Pancreas (tissue), 10 donors: ENCODE measurements around the gene CAMK2A. TPM values are rescaled to one million over a fixed set of nuclear protein-coding genes. Genes with fewer than 3 reads are reported as not detected.

Experiments used
- ATAC-seq, 4 donors: fragments of 200-7000 bp; cut with Tn5 transposase; one replicate each; pipeline versions ENCODE4 v1.8.0 to v1.9.1; 2020; ENCODE audit warnings: mild to moderate bottlenecking in 4 of 4, moderate library complexity in 4 of 4
- DNase-seq, 6 donors: peaks; one replicate each; pipeline ENCODE4 v3.0.0-alpha.2; 2020
- FAIRE-seq: peaks from 2 replicates; lab custom pipeline; 2012; peaks lifted over from hg19 to GRCh38; lab: Jason Lieb, UNC
- H3K27ac ChIP-seq, 4 donors: fragments of 200-600 bp; sonication (generic); 1 replicate in 3 of 4; 2 replicates in 1 of 4; pipeline versions ENCODE4 v1.5.0 to v1.8.0; 2020
- H3K27me3 ChIP-seq, 4 donors: fragments of 200-600 bp; one replicate each; pipeline ENCODE4 v1.8.0; 2021
- H3K36me3 ChIP-seq, 3 donors: fragments of 200-600 bp; sonication (generic) in 1 of 3; one replicate each; pipeline versions ENCODE4 v1.5.0 to v1.8.0; 2020 to 2021
- H3K4me1 ChIP-seq, 3 donors: fragments of 200-600 bp; one replicate each; pipeline ENCODE4 v1.8.0; 2021
- H3K4me3 ChIP-seq, 4 donors: fragments of 200-600 bp; sonication (generic) in 2 of 4; one replicate each; pipeline versions ENCODE4 v1.5.0 to v1.8.0; 2020 to 2021
- H3K9me3 ChIP-seq, 4 donors: fragments of 200-600 bp; one replicate each; pipeline ENCODE4 v1.8.0; 2021
- WGBS, 2 donors: extraction: QIAGEN DNeasy Blood & Tissue Kit; methylation state at CpG; one replicate each; pipeline ENCODE4 v1.1.7; 2013; 5-methylcytosine and 5-hydroxymethylcytosine counted together
- intact Hi-C, 3 donors: fragments of 100-400 bp; cut with DNase I; formaldehyde crosslinking; loops; one replicate each; pipeline versions ENCODE4 v1.11.1 to v1.14.2; 2022
- polyA plus RNA-seq, 2 donors: library from polyadenylated mRNA; stranded (reverse); fragments of 200-250 nt; gene quantifications; one replicate each; pipeline ENCODE4 v1.2.3, GENCODE V29; 2013
- total RNA-seq, 6 donors: library from RNA; stranded (reverse); fragmentation: NEBNext Ultra II Directional in 4 of 6; extraction: Animal tissue kit (Norgen Biotek cat#: 25700) in 4 of 6; gene quantifications; one replicate each; pipeline versions ENCODE4 v1.2.1 to v1.2.4, GENCODE V29; 2021 to 2023
- TF ChIP-seq, protein P1 (sequence below), 4 donors: fragments of 200-600 bp; sonication (generic) in 3 of 4; IDR thresholded peaks; one replicate each; pipeline versions ENCODE4 v1.5.0 to v1.8.0; 2021; ENCODE audit warnings: antibody characterized with exemption in 4 of 4
- donor health status: healthy with polysubstance abuse.
- donor health status: DM: no; HTN: no; CAD: no; lungs with moderate emphysema.
- donor health status: DM: no; HTN: no; CAD: no.
- donor health status: control.
- donor health status: control.
- donor health status: Bipolar disorder and iron deficiency.
- donor health status: DM: yes; HTN: yes; CAD: no.
- donor health status: DM: no; HTN: no; CAD: no.
- donor health status: DM: no; HTN: no; CAD: no.
- donor health status: DM: yes; HTN: yes; CAD: no.

The CAMK2A gene
- total and polyA plus RNA-seq, 8 donors = 0.03 to 0.19 (median 0.08) TPM; not detected in 3

DNA sequence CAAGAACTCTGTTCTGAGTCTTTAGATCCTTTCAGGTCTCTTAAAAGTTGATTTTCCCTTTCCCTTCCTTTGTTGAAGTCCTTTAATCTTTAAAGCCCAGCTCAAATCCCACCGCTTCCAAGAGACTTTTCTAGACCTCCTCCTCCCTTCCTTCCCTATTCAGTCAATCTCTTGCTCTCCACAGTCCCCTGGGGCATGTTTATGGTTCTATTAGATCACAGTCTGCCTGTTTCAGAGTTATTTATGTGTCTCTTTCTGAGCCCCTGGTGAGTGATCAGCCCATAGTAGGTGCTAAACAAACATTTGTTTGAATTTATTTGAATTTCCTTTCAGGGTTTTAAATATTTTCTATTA lies 20.3 kb upstream of the CAMK2A start:
- Histone ChIP-seq H3K4me3 (no peak overlapping the region), H3K27me3 (no peaks in the 10 kb centered on the region), H3K9me3 (no peaks in the 10 kb centered on the region), H3K4me1 (no peaks in the 10 kb centered on the region), H3K36me3 (no peaks in the 10 kb centered on the region), H3K27ac (no peak overlapping the region)
- intact Hi-C loops = no loop called here
- TF ChIP-seq, protein P1, sequence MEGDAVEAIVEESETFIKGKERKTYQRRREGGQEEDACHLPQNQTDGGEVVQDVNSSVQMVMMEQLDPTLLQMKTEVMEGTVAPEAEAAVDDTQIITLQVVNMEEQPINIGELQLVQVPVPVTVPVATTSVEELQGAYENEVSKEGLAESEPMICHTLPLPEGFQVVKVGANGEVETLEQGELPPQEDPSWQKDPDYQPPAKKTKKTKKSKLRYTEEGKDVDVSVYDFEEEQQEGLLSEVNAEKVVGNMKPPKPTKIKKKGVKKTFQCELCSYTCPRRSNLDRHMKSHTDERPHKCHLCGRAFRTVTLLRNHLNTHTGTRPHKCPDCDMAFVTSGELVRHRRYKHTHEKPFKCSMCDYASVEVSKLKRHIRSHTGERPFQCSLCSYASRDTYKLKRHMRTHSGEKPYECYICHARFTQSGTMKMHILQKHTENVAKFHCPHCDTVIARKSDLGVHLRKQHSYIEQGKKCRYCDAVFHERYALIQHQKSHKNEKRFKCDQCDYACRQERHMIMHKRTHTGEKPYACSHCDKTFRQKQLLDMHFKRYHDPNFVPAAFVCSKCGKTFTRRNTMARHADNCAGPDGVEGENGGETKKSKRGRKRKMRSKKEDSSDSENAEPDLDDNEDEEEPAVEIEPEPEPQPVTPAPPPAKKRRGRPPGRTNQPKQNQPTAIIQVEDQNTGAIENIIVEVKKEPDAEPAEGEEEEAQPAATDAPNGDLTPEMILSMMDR (IDR thresholded peaks at IDR 0.05) = no peak
- no peak for DNase-seq
- WGBS, 2 donors = 92 to 94% methylated on average over 1 of the region's 1 CpG
- no peak for FAIRE-seq
- no peak for ATAC-seq

DNA sequence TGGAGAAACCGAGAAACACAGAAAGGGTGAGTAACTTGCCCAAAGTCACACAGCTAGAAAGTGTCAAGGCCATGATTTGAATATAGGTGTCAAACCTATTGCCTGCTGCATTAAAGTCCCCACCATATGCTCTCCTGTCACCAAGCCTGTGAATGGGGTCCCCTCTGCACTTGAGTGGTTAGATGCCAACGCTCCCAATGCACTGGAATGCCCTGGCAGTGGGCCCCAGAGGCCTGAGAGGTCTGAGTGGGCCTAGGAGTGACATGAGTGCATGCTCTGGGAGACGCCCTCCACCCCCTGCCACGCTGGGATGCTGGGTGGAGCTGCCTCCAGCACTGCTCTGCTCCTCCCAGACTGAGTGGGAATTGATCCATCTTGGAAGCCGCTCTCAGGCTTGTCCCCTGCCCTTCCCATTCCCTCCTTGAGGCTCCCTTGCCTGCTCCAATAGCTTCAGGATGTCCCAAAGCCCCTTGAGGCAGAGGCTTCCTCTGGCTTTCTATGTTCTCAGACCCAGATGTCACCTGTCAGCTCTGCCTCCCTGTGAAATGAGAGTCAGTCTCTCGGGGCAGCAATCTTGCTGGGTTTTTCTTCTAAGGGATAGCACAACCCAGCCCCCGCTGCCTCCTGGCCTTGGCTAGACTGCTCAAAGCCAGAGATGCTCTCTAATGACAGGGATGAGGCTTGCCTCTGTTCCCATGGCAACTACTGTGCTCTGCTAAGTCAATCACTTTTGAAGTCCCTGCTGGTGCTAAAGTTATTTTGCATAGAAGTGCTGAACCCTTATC lies 19.7 kb upstream of the CAMK2A start:
- no peaks in the 10 kb centered on the region for H3K36me3 ChIP-seq
- no peak for ATAC-seq
- H3K4me3 ChIP-seq = no peak overlapping the region
- no peaks in the 10 kb centered on the region for H3K4me1 ChIP-seq
- no peak for DNase-seq
- H3K9me3 ChIP-seq = no peaks in the 10 kb centered on the region
- WGBS, 2 donors = 81% methylated on average over 7 of the region's 7 CpGs
- no peak for FAIRE-seq
- TF ChIP-seq, protein P1 (IDR thresholded peaks at IDR 0.05) = no peak
- intact Hi-C loops = no loop called here
- H3K27me3 ChIP-seq = no peaks in the 10 kb centered on the region
- no peak overlapping the region for H3K27ac ChIP-seq

GRCh38 chr5:150307617-150308426 lies 18.2 kb upstream of the CAMK2A start:
- Histone ChIP-seq H3K27me3 (no peaks in the 10 kb centered on the region), H3K27ac (no peak overlapping the region), H3K4me3 (no peak overlapping the region), H3K9me3 (no peaks in the 10 kb centered on the region), H3K36me3 (no peaks in the 10 kb centered on the region), H3K4me1 (no peaks in the 10 kb centered on the region)
- TF ChIP-seq, protein P1 (IDR thresholded peaks at IDR 0.05) = no peak
- DNase-seq = peak in 1 of 6 donors; percentile 27
- no peak for FAIRE-seq
- WGBS, 2 donors = 62 to 64% methylated on average over 11 of the region's 11 CpGs
- intact Hi-C loops = no loop called here
- ATAC-seq = peak in 1 of 4 donors; percentile 52

DNA sequence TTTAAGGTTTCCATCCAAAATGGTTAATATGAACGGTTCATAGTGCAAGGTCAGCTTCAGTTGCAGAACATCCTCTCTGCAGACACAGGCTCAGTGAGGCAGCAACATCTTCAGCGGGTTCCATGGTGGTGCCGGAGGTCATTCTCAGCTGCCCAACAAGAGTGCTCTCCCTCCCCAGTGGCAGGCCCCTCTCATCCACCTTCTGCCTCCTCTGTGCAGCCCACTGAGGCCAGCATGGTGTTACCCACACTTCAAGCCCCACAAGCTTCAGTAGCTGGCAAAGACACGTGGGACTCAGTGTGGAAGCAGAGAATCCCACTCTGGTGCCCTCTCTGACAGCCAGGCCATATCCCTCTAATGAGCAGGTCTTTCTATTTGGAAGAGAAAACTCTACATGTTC lies 17.2 kb upstream of the CAMK2A start:
- intact Hi-C loops = no loop called here
- Histone ChIP-seq H3K4me1 (peaks cover 0 to 4% (median 0%) of the 10 kb centered on the region in 3 donors), H3K9me3 (no peaks in the 10 kb centered on the region), H3K4me3 (no peak overlapping the region), H3K36me3 (no peaks in the 10 kb centered on the region), H3K27ac (no peak overlapping the region), H3K27me3 (peaks cover 0 to 3% (median 0%) of the 10 kb centered on the region in 4 donors)
- WGBS, 2 donors = 71 to 85% methylated on average over 4 of the region's 4 CpGs
- DNase-seq = peak in 1 of 6 donors; percentile 19
- ATAC-seq = no peak
- TF ChIP-seq, protein P1 (IDR thresholded peaks at IDR 0.05) = no peak
- no peak for FAIRE-seq
